ENCODE data around the gene RICTOR. TPM values are rescaled to one million over a fixed set of nuclear protein-coding genes. Genes with fewer than 3 reads are reported as not detected.

Gene RICTOR
- total RNA-seq, 1 experiment from 2014 or later, result 22.4 TPM

- TF ChIP-seq USF2 (CRISPR knock-in tag; IDR thresholded peaks at IDR 0.05), result no peak
- TF ChIP-seq ZNF671 (CRISPR knock-in tag; IDR thresholded peaks at IDR 0.05), result no peak
Measured at GRCh38 chr5:38961691-38962090, 112.5 kb downstream of the RICTOR start (continued).

GRCh38 chr5:38953426-38954012, 120.7 kb downstream of the RICTOR start:
- no peaks in the 10 kb centered on the region for H3K4me1 Mint-ChIP-seq
- DNase-seq (ENCODE audit: low spot score) (no peak), ATAC-seq (no peak)
- peaks cover 54% of the 10 kb centered on the region for H3K36me3 Mint-ChIP-seq
- TF ChIP-seq ZNF416 (CRISPR knock-in tag; IDR thresholded peaks at IDR 0.05) (no peak), ATF1 (CRISPR knock-in tag; IDR thresholded peaks at IDR 0.05) (no peak), SMAD4 (CRISPR knock-in tag; IDR thresholded peaks at IDR 0.05) (no peak), CBFB (CRISPR knock-in tag; IDR thresholded peaks at IDR 0.05; ENCODE audit: low read depth) (no peak), ZNF281 (CRISPR knock-in tag; IDR thresholded peaks at IDR 0.05) (no peak), RORB (CRISPR knock-in tag; IDR thresholded peaks at IDR 0.05) (no peak), NR2C2 (CRISPR knock-in tag; IDR thresholded peaks at IDR 0.05) (no peak), ERG (CRISPR knock-in tag; IDR thresholded peaks at IDR 0.05) (no peak), FOXK1 (CRISPR knock-in tag; IDR thresholded peaks at IDR 0.05) (no peak), ARID4B (CRISPR knock-in tag; IDR thresholded peaks at IDR 0.05; ENCODE audit: borderline replicate concordance) (no peak), AR (CRISPR knock-in tag; IDR thresholded peaks at IDR 0.05) (no peak), FOXJ3 (CRISPR knock-in tag; IDR thresholded peaks at IDR 0.05; ENCODE audit: borderline replicate concordance) (no peak), USF1 (CRISPR knock-in tag; IDR thresholded peaks at IDR 0.05) (no peak), KAT7 (CRISPR knock-in tag; IDR thresholded peaks at IDR 0.05; ENCODE audit: borderline replicate concordance) (no peak), ZNF232 (CRISPR knock-in tag; IDR thresholded peaks at IDR 0.05) (no peak)
- no peak overlapping the region for H3K27ac Mint-ChIP-seq
- no peaks in the 10 kb centered on the region for H3K9me3 Mint-ChIP-seq
- ChIA-PET POLR2A (no interaction called here), CTCF (no interaction called here)
- no peak overlapping the region for H3K4me3 Mint-ChIP-seq
- H3K27me3 Mint-ChIP-seq (ENCODE audit: low read depth), result no peaks in the 10 kb centered on the region
